ENCODE results near the gene LRP11. TPM values are rescaled to one million over a fixed set of nuclear protein-coding genes. Genes with fewer than 3 reads are reported as not detected.

Gene LRP11
- total and polyA plus RNA-seq, 10 of the 15 experiments (the other 5 are each of a cell fraction or from before 2014, with no cell fraction given), result under 0.01 to 0.23 (median 0.03) TPM; not detected in 6

GRCh38 chr6:149855040-149855654, 9.0 kb downstream of the LRP11 start:
- Histone ChIP-seq H3K27me3 (replicated peaks in 1 of 2; ENCODE audit: control insufficient read depth in 2 of 2, insufficient read depth in 2 of 2, low read length in 1 of 2) (peaks cover 0 to under 1% of the 10 kb centered on the region in 2 experiments; a peak in 3 of 4 replicates), H2AFZ (ENCODE audit: control insufficient read depth, low read depth, low read length) (no peak overlapping the region), H3K36me3 (ENCODE audit: control insufficient read depth in 2 of 2, insufficient read depth in 2 of 2, low read length in 1 of 2) (no peaks in the 10 kb centered on the region), H3K4me3 (no peak overlapping the region), H3K9me3 (replicated peaks; ENCODE audit: control insufficient read depth, insufficient read depth, low read length) (no peaks in the 10 kb centered on the region), H3K4me2 (ENCODE audit: control insufficient read depth, insufficient read depth) (no peak overlapping the region), H4K20me1 (ENCODE audit: control insufficient read depth, insufficient read depth) (no peaks in the 10 kb centered on the region), H3K9ac (ENCODE audit: control insufficient read depth, insufficient read depth, low read length) (no peak overlapping the region), H3K27ac (ENCODE audit: control insufficient read depth, insufficient read depth) (no peak overlapping the region), H3K79me2 (ENCODE audit: control insufficient read depth, insufficient read depth, low read length) (no peaks in the 10 kb centered on the region), H3K4me1 (ENCODE audit: control insufficient read depth, insufficient read depth, low read length) (peaks cover 7% of the 10 kb centered on the region)
- BruUV-seq (replicated peaks), result no TSS peak
- POLR2A ChIA-PET, result no interaction called here
- SMC1A ChIA-PET (ENCODE audit: uncharacterized antibody, unreplicated experiment), result no interaction called here
- WGBS (ENCODE audit: insufficient coverage, insufficient replicate concordance, low lambda C conversion rate, missing lambda C conversion rate), result 41% methylated on average over 5 of the region's 5 CpGs
- FAIRE-seq (no peak), DNase-seq (ENCODE audit: low read depth, low spot score) (no peak), ATAC-seq (no peak)
- CTCF ChIA-PET, result interaction anchor here (1.0 to 1.6 kb wide), 4 partner anchors 15 to 304 kb away, joined by 3 to 5 read pairs (median 4); no protein-coding TSS in a partner anchor
- RAD21 ChIA-PET (ENCODE audit: unreplicated experiment), result no interaction called here
- TF ChIP-seq, protein P1, sequence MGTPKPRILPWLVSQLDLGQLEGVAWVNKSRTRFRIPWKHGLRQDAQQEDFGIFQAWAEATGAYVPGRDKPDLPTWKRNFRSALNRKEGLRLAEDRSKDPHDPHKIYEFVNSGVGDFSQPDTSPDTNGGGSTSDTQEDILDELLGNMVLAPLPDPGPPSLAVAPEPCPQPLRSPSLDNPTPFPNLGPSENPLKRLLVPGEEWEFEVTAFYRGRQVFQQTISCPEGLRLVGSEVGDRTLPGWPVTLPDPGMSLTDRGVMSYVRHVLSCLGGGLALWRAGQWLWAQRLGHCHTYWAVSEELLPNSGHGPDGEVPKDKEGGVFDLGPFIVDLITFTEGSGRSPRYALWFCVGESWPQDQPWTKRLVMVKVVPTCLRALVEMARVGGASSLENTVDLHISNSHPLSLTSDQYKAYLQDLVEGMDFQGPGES (IDR thresholded peaks at IDR 0.05), result no peak
- TF ChIP-seq, protein P2, sequence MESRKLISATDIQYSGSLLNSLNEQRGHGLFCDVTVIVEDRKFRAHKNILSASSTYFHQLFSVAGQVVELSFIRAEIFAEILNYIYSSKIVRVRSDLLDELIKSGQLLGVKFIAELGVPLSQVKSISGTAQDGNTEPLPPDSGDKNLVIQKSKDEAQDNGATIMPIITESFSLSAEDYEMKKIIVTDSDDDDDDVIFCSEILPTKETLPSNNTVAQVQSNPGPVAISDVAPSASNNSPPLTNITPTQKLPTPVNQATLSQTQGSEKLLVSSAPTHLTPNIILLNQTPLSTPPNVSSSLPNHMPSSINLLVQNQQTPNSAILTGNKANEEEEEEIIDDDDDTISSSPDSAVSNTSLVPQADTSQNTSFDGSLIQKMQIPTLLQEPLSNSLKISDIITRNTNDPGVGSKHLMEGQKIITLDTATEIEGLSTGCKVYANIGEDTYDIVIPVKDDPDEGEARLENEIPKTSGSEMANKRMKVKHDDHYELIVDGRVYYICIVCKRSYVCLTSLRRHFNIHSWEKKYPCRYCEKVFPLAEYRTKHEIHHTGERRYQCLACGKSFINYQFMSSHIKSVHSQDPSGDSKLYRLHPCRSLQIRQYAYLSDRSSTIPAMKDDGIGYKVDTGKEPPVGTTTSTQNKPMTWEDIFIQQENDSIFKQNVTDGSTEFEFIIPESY (IDR thresholded peaks at IDR 0.05), result no peak
- no peak for TF ChIP-seq RAD51 (IDR thresholded peaks at IDR 0.05)
- TF ChIP-seq RCOR1 (conservative IDR thresholded peaks at IDR 0.05; ENCODE audit: low read depth, low read length), result no peak
- no peak for TF ChIP-seq SPI1 (IDR thresholded peaks at IDR 0.05; ENCODE audit: borderline replicate concordance, insufficient read depth, low read depth, low read length)
- no peak for TF ChIP-seq ETV6 (conservative IDR thresholded peaks at IDR 0.05 in 1 of 2, IDR thresholded peaks at IDR 0.05 in 1 of 2; ENCODE audit: borderline replicate concordance in 1 of 2, low read depth in 1 of 2)
- TF ChIP-seq NKRF (conservative IDR thresholded peaks at IDR 0.05), result no peak
- TF ChIP-seq, protein P3, sequence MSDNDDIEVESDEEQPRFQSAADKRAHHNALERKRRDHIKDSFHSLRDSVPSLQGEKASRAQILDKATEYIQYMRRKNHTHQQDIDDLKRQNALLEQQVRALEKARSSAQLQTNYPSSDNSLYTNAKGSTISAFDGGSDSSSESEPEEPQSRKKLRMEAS (IDR thresholded peaks at IDR 0.05; ENCODE audit: low read depth, low read length), result no peak
- TF ChIP-seq PAX5 (IDR thresholded peaks at IDR 0.05; ENCODE audit: borderline replicate concordance, low read depth, low read length), result no peak
- no peak for TF ChIP-seq ZNF274 (IDR thresholded peaks at IDR 0.05; ENCODE audit: insufficient read depth, insufficient read length)
- intact Hi-C loops (cut with micrococcal nuclease; ENCODE audit: unreplicated experiment) (no loop called here), in situ Hi-C loops (cut with MboI) (no loop called here)
